ENCODE results near the gene GSG1L.

GSG1L gene

DNA sequence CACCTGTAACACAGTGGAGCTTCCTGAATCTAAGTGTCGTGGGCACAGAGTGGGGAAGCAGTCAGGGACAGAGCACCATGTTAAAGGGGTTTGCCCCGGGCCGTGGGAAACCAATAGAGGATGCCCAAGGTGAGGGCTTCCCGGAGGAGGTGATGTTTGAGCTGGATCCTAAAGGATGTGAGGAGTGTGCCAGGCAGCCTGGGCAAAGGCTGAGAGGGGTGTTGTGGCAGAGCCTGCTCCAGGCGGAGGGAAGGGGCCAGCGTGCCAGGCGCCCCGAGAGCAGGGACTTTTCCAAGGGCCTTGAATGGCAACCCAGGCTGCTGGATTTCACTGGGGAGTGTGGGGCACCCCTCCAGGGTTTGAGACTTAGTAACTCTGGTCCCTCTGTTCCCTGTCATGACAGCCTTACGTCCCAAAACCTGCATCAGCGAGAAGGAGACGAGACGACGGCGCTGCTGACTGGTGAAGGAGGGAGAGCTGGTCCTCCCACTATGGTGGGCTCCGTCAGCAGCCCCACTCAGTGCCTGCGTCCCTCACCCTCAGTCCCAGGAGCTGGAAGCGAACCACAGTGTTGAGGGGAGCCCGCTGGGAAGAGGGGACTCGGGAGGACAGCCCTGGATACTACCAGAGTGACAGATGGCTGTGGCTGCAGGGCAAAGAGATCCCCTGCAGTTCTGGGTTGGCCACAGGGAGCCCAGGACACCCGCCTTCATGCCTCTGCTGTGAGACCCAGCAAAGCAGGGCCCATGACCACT, 285.2 kb downstream of the GSG1L start:
- Mint-ChIP-seq H3K4me3 (no peak overlapping the region), H3K27me3 (no peaks in the 10 kb centered on the region), H3K27ac (no peak overlapping the region), H3K36me3 (ENCODE audit: low read depth) (no peaks in the 10 kb centered on the region), H3K9me3 (no peaks in the 10 kb centered on the region), H3K4me1 (ENCODE audit: low read depth) (no peaks in the 10 kb centered on the region)

DNA sequence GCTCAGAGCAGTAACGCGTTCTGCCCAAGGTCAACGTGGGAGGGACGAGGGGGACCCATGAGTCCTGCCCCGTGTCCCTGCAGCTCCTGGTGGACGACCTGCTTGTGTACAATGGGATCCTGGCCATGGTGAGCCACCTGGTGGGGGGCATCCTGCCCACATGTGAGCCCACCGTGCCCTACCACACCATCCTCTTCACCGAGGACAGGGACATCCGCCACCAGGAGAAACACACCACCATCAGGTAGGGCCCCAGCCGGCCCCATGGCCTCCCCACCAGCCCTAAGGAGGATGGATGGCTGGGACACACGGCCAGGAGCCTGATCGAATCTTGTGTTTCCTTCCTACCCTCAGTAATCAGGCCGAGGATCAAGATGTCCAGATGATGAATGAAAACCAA, 286.0 kb downstream of the GSG1L start:
- Mint-ChIP-seq H3K4me1 (ENCODE audit: low read depth) (no peaks in the 10 kb centered on the region), H3K27ac (no peak overlapping the region), H3K9me3 (no peaks in the 10 kb centered on the region), H3K4me3 (no peak overlapping the region), H3K36me3 (ENCODE audit: low read depth) (no peaks in the 10 kb centered on the region), H3K27me3 (no peaks in the 10 kb centered on the region)

DNA sequence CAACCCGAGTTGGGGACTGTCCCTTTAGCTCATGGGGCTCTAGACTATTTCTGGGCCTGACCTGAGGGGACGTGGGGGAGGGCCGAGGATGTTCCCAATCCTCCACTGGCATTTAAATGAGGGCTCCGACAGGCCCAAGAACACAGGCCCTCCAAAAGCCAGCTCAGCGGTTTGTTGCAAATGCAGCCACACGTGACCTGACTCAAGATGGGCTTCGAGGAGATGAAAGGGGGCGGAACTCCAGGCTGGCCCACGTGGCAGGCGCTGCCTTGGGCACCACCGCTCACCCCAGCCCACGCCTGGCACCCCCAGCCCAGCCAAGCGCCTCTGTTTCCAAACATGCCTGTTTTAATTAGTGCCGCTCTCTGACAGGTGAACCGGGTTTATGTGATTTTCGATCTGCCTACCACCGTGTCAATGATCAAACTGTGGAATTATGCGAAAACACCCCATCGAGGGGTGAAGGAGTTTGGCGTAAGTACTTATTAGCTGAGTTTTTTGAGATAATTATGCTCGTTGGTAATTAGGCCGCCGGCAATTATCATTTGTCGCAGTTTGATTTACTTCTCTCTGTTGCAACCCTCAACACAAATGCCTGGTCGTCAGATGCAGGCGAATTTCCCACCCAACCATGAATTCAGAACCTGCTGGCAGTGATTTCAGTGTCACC, 286.8 kb downstream of the GSG1L start:
- Mint-ChIP-seq H3K9me3 (no peaks in the 10 kb centered on the region), H3K4me1 (ENCODE audit: low read depth) (no peaks in the 10 kb centered on the region), H3K4me3 (no peak overlapping the region), H3K27me3 (no peaks in the 10 kb centered on the region), H3K27ac (no peak overlapping the region), H3K36me3 (ENCODE audit: low read depth) (no peaks in the 10 kb centered on the region)

DNA sequence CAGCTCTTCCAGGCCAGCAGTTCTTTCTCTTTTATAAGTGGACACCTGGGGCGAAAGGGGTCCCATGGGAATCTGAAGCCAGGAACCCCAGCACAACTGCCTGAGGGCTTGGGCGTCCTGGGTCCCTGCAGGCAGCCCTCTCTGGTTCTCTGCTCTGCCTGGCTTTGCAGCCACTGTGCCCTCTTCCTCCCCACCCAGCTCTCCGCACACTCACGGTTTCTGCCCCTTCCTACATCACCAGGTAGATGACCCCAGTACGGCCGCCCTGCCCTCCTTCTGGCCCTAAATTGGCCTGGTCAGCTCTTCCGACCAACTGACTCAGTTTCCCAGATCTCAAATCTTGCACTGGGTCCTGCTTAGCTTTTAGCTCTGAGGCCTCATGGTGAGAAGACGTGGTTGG, 288.3 kb downstream of the GSG1L start:
- H3K27me3 Mint-ChIP-seq: no peaks in the 10 kb centered on the region
- no peaks in the 10 kb centered on the region for H3K9me3 Mint-ChIP-seq
- H3K4me1 Mint-ChIP-seq (ENCODE audit: low read depth): no peaks in the 10 kb centered on the region
- no peak overlapping the region for H3K4me3 Mint-ChIP-seq
- H3K27ac Mint-ChIP-seq: no peak overlapping the region
- H3K36me3 Mint-ChIP-seq (ENCODE audit: low read depth): peaks cover 3% of the 10 kb centered on the region

DNA sequence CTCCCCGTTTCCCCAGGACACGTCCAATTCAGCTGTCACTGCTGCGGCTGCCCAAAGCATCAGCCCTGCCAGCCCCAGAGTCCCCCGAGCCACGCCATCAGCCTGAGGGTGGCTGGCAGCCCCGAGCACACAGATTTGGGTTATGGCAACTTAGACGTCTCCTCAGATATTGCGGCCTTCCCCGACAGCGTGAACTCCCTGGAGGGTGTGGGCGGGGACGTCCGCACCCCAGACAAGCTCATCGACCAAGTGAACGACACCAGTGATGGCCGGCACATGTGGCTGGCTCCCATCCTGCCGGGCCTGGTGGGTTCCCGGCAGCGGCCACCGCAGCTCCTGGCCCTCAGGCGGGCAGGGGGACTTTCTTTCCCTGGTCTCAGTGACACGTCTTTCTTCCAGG, 288.7 kb downstream of the GSG1L start:
- peaks cover 3% of the 10 kb centered on the region for H3K36me3 Mint-ChIP-seq (ENCODE audit: low read depth)
- no peak overlapping the region for H3K27ac Mint-ChIP-seq
- no peaks in the 10 kb centered on the region for H3K4me1 Mint-ChIP-seq (ENCODE audit: low read depth)
- H3K4me3 Mint-ChIP-seq: no peak overlapping the region
- H3K9me3 Mint-ChIP-seq: no peaks in the 10 kb centered on the region
- H3K27me3 Mint-ChIP-seq: no peaks in the 10 kb centered on the region

DNA sequence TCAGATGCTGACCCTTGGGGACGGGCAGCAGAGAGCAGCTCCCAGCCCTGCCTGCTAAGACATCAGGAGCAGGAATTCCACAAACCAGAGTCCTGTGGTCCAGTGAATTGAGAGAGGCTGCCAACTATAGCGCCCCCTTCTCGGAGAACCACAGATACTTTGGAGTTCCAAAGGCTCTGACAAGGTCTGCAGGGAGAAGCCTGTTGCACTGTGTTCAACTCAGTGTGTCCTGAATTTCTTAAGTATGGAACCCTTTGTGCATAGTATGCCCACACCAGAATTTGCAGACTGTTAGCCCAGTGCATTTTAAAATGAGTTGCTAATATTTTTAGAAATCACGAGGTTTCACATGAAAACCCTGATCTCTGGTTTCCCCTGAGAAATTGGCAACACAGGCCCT, 290.2 kb downstream of the GSG1L start:
- H3K27ac Mint-ChIP-seq: no peak overlapping the region
- peaks cover 3% of the 10 kb centered on the region for H3K36me3 Mint-ChIP-seq (ENCODE audit: low read depth)
- H3K4me3 Mint-ChIP-seq: no peak overlapping the region
- no peaks in the 10 kb centered on the region for H3K4me1 Mint-ChIP-seq (ENCODE audit: low read depth)
- no peaks in the 10 kb centered on the region for H3K27me3 Mint-ChIP-seq
- no peaks in the 10 kb centered on the region for H3K9me3 Mint-ChIP-seq

DNA sequence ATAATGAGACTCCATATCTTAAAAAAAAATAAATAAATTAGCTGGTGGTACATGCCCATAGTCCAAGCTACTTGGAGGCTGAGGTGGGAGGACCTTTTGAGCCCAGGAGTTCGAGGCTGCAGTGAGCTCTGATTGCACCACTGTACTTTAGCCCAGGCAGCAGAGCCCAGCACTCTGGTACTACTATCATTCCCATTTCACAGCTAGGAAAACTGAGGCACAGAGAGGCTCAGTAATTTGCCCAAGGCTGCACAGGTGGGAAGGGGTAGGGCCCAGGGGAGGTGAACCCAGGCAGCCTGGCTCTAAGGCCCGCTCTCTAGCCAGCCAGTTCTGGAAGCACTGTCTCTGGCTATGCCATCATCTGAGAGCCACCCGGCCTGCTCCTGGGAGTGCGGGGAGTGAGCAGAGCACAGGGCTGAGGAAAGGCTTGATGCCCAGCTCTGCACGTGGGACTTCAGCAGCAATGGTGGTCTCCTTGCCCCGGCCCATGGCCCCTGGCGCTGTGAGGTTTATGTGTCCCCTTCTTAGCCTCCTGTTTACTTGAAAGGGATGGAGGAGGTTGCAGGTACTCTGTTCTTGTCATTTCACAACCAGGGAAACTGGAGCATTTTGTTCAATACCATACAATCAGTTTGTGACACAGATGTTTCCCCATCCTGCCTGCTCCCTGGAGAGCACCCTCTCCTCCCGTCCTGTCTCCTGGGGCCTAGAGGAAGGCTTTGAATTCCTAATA, 291.3 kb downstream of the GSG1L start:
- no peak overlapping the region for H3K4me3 Mint-ChIP-seq
- H3K27ac Mint-ChIP-seq: no peak overlapping the region
- no peaks in the 10 kb centered on the region for H3K9me3 Mint-ChIP-seq
- H3K4me1 Mint-ChIP-seq (ENCODE audit: low read depth): no peaks in the 10 kb centered on the region
- H3K36me3 Mint-ChIP-seq (ENCODE audit: low read depth): peaks cover 3% of the 10 kb centered on the region
- no peaks in the 10 kb centered on the region for H3K27me3 Mint-ChIP-seq

DNA sequence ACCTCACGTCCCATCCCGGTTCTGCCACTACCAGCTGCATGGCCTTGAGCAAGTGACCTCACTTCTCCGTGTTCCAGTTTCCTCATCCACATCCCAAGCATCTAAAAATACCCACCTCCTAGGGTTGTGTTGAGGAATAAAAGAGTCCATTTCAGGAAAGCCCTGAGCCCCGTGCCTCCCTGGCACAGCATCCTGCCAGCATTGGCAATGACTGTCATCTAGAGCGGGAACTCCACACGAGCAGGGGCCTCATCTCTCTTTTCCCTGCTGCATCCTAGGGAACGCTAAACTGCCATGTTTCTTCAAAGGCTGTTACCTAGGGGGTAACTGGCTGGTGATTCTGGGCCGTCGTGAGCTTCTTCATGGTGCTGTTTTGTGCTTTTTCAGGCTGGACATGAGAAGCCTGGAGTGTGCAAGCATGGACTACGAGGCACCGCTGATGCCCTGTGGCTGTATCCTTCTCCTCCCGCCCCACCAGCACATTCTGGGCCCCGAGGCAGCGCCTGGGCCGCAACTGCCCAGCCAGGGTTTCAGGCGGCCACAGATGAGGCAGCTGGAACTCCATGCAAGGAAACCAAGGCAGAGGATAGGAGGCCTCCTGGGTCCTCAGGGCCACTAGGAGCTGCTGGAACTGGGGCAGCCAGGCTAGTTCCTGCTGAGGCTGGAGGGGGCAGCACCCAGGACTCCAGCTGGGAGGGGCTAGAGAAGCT, 292.2 kb downstream of the GSG1L start:
- Mint-ChIP-seq H3K4me3 (no peak overlapping the region), H3K27me3 (no peaks in the 10 kb centered on the region), H3K4me1 (ENCODE audit: low read depth) (no peaks in the 10 kb centered on the region), H3K27ac (no peak overlapping the region), H3K9me3 (no peaks in the 10 kb centered on the region), H3K36me3 (ENCODE audit: low read depth) (peaks cover 3% of the 10 kb centered on the region)

DNA sequence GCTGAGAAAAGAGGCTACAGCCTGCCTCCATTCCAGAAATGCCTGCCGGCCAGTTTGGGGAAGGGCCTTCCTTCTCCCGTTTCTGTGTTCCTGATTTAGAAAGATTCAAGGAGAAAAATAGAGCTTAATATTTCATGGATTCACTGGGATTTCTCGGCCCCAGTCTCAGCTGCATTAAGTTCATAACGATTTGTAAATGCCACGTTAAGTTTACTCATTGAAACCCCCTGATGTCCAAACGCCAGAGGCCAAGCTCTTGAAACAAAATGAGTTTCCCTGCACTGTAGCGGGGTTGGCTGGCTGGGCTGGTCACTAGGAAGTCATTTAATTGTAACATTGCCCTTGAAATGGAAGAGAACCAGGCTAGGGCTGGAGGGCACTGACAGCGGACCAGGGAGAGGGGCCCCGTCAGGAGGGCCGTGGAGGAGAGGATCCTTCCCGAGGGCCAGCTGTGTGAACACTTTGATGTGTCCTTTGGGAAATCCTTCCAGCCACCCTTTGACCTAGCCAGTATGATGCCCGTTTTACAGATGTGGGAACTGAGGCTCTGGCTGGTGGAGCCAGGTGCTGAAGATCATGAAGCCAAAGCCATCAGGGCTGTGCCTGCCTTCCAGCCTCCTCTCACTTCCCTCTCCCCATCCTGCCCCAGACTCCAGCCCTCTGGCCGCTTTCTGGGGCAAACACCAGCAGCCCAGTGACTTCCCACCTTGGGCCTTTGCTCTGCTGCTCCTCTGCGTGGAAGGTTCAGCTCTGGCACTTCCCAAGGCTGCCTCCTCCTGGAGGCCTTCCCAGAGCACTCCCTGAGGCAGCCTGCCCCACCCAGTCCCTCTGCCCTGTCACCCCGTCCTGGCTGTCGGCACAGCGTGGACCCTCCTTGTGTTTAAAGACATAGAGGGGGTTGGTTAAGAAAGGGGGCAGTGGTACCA, 293.0 kb downstream of the GSG1L start:
- peaks cover 3% of the 10 kb centered on the region for H3K36me3 Mint-ChIP-seq (ENCODE audit: low read depth)
- no peaks in the 10 kb centered on the region for H3K9me3 Mint-ChIP-seq
- no peak overlapping the region for H3K27ac Mint-ChIP-seq
- H3K4me3 Mint-ChIP-seq: no peak overlapping the region
- H3K27me3 Mint-ChIP-seq: no peaks in the 10 kb centered on the region
- no peaks in the 10 kb centered on the region for H3K4me1 Mint-ChIP-seq (ENCODE audit: low read depth)

DNA sequence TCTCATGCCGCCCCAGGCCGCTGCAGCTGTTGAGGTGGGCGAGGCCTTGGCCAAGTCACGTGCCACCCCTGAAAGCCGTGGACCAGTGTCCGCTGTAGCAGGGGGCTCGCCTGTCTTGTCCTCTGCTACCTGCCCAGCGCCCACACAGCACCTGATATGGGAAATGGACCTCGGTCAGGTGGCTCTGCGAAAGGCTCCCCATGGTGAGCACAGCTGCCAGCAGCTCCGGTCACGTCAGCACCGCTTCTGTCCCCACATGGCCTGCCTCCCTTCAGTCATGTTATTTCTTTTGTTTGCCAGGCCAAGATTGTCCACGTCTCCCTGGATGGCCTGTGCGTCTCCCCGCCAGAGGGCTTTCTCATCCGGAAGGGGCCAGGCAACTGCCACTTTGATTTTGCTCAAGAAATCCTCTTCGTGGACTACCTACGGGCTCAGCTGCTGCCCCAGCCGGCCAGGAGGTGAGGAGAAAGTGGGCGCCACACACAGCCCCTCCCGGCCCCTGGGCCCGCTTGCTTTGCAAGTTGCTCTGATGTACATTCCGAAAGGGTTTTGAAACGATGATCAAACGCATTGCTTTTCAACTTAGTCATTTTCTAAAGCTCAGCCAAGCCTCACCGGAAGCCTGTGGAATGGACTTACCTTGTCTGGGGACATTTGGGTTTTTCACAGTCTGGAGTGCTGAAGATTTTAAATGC, 293.8 kb downstream of the GSG1L start:
- H3K27ac Mint-ChIP-seq: no peak overlapping the region
- no peaks in the 10 kb centered on the region for H3K4me1 Mint-ChIP-seq (ENCODE audit: low read depth)
- H3K36me3 Mint-ChIP-seq (ENCODE audit: low read depth): peaks cover 6% of the 10 kb centered on the region
- no peaks in the 10 kb centered on the region for H3K9me3 Mint-ChIP-seq
- H3K4me3 Mint-ChIP-seq: no peak overlapping the region
- H3K27me3 Mint-ChIP-seq: no peaks in the 10 kb centered on the region

DNA sequence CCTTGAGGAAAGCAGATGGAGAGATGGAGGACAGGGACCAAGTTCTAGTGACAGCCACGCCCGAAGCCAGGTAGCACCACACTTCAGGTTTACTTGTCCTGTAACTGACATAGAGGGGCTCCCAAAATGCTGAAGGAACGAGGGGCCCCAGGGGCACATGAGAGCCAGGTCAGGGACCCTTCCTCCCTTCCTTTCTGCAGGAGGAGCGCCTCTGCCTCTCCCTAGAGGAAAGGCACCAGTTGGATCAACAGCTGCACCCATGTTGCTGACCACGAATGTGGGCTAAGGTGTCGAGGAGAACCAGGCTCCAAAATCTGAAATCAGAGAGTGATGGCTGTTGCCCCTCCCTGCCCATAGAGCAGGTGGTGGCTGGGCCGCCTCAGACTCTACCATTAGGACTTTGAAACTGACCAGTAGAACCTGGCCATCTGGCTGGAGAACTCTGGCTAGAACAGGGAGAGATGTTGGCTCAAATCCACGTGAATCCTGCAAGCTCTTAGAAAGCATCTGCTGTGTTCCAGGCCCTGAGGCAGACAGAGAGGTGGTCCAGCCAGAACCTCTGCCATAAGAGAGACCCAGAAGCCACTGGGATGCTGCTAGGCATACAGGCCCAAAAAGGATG, 294.8 kb downstream of the GSG1L start:
- H3K4me3 Mint-ChIP-seq: no peak overlapping the region
- no peaks in the 10 kb centered on the region for H3K4me1 Mint-ChIP-seq (ENCODE audit: low read depth)
- peaks cover 12% of the 10 kb centered on the region for H3K36me3 Mint-ChIP-seq (ENCODE audit: low read depth)

DNA sequence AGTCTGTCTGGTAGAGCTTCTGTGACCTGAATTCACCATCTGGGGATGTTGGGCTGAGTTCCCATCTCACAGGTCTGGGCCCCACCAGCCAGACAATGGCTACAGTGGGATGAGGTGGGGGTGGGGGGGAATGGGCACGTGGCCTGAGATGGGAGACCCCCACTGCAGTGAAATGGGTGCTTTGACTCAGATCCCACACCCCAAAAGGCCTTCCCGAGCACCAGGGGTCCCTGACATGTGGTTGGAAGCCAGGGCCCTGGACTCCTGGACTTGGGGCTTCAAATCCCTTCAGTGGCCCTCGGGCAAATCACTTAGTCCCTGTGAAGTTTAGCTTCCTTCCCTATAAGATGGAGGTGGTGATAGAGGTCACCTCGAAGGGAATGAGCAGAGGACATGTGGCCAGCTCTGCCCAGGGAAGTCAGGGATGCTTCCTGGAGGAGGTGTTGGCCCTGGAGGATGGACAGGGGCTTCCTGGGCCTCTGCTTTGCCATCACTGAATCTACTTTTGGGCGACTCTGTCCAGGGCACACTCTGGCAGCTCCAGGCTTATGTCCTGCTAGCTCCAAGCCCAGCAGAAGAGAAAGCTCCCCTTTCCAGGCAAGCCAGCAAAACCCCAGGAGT, 295.4 kb downstream of the GSG1L start:
- no peak overlapping the region for H3K4me3 Mint-ChIP-seq
- peaks cover 15% of the 10 kb centered on the region for H3K36me3 Mint-ChIP-seq (ENCODE audit: low read depth)
- no peak overlapping the region for H3K27ac Mint-ChIP-seq
- H3K4me1 Mint-ChIP-seq (ENCODE audit: low read depth): no peaks in the 10 kb centered on the region
- H3K9me3 Mint-ChIP-seq: no peaks in the 10 kb centered on the region
- H3K27me3 Mint-ChIP-seq: no peaks in the 10 kb centered on the region

More for the DNA sequence above, 294.8 kb downstream of the GSG1L start:
- H3K27me3 Mint-ChIP-seq: no peaks in the 10 kb centered on the region
- no peak overlapping the region for H3K27ac Mint-ChIP-seq
- H3K9me3 Mint-ChIP-seq: no peaks in the 10 kb centered on the region

DNA sequence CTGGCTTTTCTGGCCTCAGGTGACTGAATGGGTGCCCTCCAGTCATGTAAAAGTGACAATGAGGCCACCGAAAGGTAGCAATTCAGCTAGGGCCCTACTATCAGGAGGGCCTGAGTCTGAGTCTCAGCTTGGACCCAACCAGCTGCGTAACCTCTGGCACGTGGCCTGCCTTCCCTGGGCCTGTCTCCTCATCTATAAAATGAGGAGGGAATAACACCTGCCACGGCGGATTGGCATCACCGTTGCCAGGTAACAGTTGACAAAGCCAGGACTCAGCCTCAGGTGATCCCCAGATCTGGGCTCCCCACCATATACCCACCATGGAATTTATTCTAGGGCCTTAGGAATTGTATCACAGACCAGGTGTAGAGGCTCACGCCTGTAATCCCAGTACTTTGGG, 296.4 kb downstream of the GSG1L start:
- Mint-ChIP-seq H3K27me3 (no peaks in the 10 kb centered on the region), H3K9me3 (no peaks in the 10 kb centered on the region), H3K4me1 (ENCODE audit: low read depth) (no peaks in the 10 kb centered on the region), H3K4me3 (no peak overlapping the region), H3K27ac (no peak overlapping the region), H3K36me3 (ENCODE audit: low read depth) (peaks cover 15% of the 10 kb centered on the region)
